ENCODE results near the gene STRBP. TPM values are rescaled to one million over a fixed set of nuclear protein-coding genes. Genes with fewer than 3 reads are reported as not detected.
A peak's percentile ranks its signal among the peaks of the same experiment; 100 is the strongest.
"Not testable (repeated sequence)": the region's sequence is repeated elsewhere in the genome, so short reads cannot be mapped to it uniquely, and the experiment has no call there.

Gene STRBP
- total RNA-seq: 13.0 TPM

GRCh38 chr9:123268465-123269259 is at the start of gene STRBP:
STRBP (minus strand) TSS chr9:123268586; CDS start chr9:123184134, 84,452 bp downstream.
- ATAC-seq: peak; percentile 98
- intact Hi-C loops (cut with DNase I): no loop called here
- DNase-seq (ENCODE audit: low spot score): peak; percentile 94

GRCh38 chr9:123316053-123316718 is 47.8 kb upstream of the STRBP start:
- intact Hi-C loops (cut with DNase I): no loop called here
- ATAC-seq: no peak

GRCh38 chr9:123315635-123316034 is 47.2 kb upstream of the STRBP start:
- DNase-seq (ENCODE audit: low spot score) (no peak), ATAC-seq (no peak)
- intact Hi-C loops (cut with DNase I): no loop called here

More at GRCh38 chr9:123316053-123316718, 47.8 kb upstream of the STRBP start:
- no peak for DNase-seq (ENCODE audit: low spot score)

- DNase-seq (ENCODE audit: low spot score) (no peak), ATAC-seq (no peak)
- intact Hi-C loops (cut with DNase I): no loop called here
Observed at GRCh38 chr9:123314617-123315016, 46.2 kb upstream of the STRBP start.

- no peak for ATAC-seq
- DNase-seq (ENCODE audit: low spot score): no peak
- intact Hi-C loops (cut with DNase I): no loop called here
Observed at GRCh38 chr9:123312306-123312877, 44.0 kb upstream of the STRBP start.

GRCh38 chr9:123311250-123311752 is 42.9 kb upstream of the STRBP start:
- DNase-seq (ENCODE audit: low spot score) (no peak), ATAC-seq (no peak)
- intact Hi-C loops (cut with DNase I): no loop called here

GRCh38 chr9:123310551-123311249 is 42.3 kb upstream of the STRBP start:
- no peak for DNase-seq (ENCODE audit: low spot score)
- ATAC-seq: no peak
- intact Hi-C loops (cut with DNase I): no loop called here

GRCh38 chr9:123309611-123310010 is 41.2 kb upstream of the STRBP start:
- intact Hi-C loops (cut with DNase I): no loop called here
- DNase-seq (ENCODE audit: low spot score) (no peak), ATAC-seq (no peak)

- intact Hi-C loops (cut with DNase I): no loop called here
- no peak for DNase-seq (ENCODE audit: low spot score)
- no peak for ATAC-seq
Observed at GRCh38 chr9:123305879-123306278, 37.5 kb upstream of the STRBP start.

- DNase-seq (ENCODE audit: low spot score): no peak
- ATAC-seq: no peak
- intact Hi-C loops (cut with DNase I): no loop called here
Observed at GRCh38 chr9:123304340-123304691, 35.9 kb upstream of the STRBP start.

GRCh38 chr9:123302348-123303214 is 34.2 kb upstream of the STRBP start:
- no peak for ATAC-seq

GRCh38 chr9:123301936-123302335 is 33.5 kb upstream of the STRBP start:
- DNase-seq (ENCODE audit: low spot score); ATAC-seq; intact Hi-C loops (cut with DNase I): not testable (repeated sequence)

More at GRCh38 chr9:123302348-123303214, 34.2 kb upstream of the STRBP start:
- intact Hi-C loops (cut with DNase I): no loop called here
- DNase-seq (ENCODE audit: low spot score): no peak

GRCh38 chr9:123300554-123300953 is 32.2 kb upstream of the STRBP start:
- DNase-seq (ENCODE audit: low spot score): no peak
- ATAC-seq: no peak
- intact Hi-C loops (cut with DNase I): no loop called here

- ATAC-seq (no peak), DNase-seq (ENCODE audit: low spot score) (no peak)
- intact Hi-C loops (cut with DNase I): no loop called here
Observed at GRCh38 chr9:123299558-123300126, 31.3 kb upstream of the STRBP start.

- intact Hi-C loops (cut with DNase I): no loop called here
- ATAC-seq: no peak
- no peak for DNase-seq (ENCODE audit: low spot score)
Observed at GRCh38 chr9:123296174-123296573, 27.8 kb upstream of the STRBP start.

- no peak for DNase-seq (ENCODE audit: low spot score)
- intact Hi-C loops (cut with DNase I): no loop called here
- ATAC-seq: no peak
Observed at GRCh38 chr9:123291736-123292135, 23.4 kb upstream of the STRBP start.

- intact Hi-C loops (cut with DNase I): no loop called here
- ATAC-seq: no peak
Observed at GRCh38 chr9:123290764-123291163, 22.4 kb upstream of the STRBP start.

GRCh38 chr9:123287639-123288038 is 19.3 kb upstream of the STRBP start:
- DNase-seq (ENCODE audit: low spot score) (no peak), ATAC-seq (no peak)
- intact Hi-C loops (cut with DNase I): no loop called here

More at GRCh38 chr9:123290764-123291163, 22.4 kb upstream of the STRBP start:
- DNase-seq (ENCODE audit: low spot score): no peak
